ENCODE data around the gene SET.
A peak's percentile ranks its signal among the peaks of the same experiment; 100 is the strongest.
"Not testable (repeated sequence)": the region's sequence is repeated elsewhere in the genome, so short reads cannot be mapped to it uniquely, and the experiment has no call there.

The SET gene

DNA sequence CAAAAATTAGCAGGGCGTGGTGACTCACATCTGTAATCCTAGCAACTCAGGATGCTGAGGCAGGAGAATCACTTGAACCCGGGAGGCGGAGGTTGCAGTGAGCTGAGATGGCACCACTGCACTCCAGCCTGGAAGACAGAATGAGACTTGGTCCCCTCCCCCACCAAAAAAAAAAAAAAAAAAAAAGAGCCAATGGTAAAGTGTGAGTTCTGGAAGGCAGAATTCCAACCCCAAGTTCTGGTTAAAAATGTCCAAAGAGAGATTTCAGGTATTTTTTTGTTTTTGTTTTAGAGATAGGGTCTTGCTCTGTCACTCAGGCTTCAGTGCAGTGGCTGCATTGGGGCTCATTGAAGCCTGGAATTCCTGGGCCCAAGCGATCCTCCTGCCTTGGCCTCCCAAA lies 1.6 kb upstream of the SET start:
- no peak for DNase-seq (ENCODE audit: low spot score)

- no peak for DNase-seq (ENCODE audit: low spot score)
Measured at GRCh38 chr9:128689293-128689774, 312 bp downstream of the SET start.

DNA sequence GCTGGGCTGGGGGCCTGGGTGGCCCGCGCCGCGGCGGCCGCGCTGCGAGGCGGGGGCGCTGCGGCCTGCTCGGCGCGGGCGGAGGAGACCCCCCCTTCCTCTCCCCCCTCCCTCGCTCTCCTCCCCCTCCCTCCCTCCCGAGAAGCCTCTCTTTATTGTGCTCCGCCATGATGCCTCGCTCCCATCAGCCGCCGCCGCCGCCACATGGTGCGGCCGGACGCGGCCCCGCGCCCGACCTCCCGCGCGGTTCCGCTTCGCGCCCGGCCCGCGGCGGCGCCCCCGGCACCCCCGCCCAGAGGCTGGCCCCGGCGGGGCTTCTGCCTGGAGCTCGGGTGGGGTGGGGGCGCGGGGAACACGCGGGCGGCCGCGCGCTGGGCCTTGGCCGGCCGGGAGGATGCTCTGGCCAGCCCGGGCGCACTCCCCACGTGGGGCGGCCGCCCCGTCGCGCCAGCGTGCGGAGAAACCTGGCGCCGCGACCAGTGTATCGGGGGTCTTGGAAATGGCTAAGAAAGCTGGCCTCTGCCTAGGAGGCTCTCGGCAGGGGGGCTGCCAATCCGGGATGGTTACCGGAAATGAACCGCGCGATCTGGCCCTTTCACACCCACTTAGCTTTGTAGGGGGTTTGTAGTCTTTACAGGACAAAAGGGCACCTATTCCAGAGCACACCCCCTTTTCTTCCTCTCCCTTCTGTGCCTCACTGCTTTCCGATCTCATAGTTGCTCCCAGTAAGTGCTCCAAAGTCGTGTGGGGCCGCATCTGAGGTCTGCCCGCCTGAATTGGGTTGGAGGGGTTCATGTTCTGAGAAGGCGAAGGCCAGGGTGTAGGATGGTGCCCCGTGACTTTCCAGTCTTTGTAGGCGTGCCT lies 1.0 kb downstream of the SET start:
- DNase-seq (ENCODE audit: low spot score): peak; percentile 40

- DNase-seq (ENCODE audit: low spot score): no peak
Measured at GRCh38 chr9:128690684-128691034, 1.6 kb downstream of the SET start.

DNA sequence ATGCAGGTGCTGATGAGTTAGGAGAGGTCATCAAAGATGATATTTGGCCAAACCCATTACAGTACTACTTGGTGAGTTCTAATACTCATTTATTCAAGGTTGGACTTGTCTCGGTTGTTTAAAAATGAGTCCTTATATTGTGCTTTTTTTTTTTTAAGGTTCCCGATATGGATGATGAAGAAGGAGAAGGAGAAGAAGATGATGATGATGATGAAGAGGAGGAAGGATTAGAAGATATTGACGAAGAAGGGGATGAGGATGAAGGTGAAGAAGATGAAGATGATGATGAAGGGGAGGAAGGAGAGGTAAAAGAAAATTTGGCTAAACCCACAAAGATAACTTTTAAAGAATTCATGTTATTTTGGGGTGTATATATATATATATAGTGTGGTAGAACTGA lies 4.7 kb downstream of the SET start:
- not testable (repeated sequence) for DNase-seq (ENCODE audit: low spot score)

DNA sequence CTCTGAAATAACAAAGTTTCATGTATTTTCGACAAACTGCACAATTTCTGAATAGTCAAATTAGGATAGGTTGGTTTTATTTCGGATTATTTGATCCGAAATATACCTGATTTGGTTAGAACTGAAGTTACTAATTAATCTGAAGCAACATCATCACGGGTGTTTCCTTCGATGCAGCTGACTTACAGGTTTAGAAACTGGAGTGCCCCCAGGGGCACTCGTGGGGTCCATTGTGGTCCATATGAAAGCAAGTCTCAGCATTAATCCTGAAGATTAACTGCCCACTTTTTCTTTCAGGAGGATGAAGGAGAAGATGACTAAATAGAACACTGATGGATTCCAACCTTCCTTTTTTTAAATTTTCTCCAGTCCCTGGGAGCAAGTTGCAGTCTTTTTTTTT lies 5.3 kb downstream of the SET start:
- no peak for DNase-seq (ENCODE audit: low spot score)

DNA sequence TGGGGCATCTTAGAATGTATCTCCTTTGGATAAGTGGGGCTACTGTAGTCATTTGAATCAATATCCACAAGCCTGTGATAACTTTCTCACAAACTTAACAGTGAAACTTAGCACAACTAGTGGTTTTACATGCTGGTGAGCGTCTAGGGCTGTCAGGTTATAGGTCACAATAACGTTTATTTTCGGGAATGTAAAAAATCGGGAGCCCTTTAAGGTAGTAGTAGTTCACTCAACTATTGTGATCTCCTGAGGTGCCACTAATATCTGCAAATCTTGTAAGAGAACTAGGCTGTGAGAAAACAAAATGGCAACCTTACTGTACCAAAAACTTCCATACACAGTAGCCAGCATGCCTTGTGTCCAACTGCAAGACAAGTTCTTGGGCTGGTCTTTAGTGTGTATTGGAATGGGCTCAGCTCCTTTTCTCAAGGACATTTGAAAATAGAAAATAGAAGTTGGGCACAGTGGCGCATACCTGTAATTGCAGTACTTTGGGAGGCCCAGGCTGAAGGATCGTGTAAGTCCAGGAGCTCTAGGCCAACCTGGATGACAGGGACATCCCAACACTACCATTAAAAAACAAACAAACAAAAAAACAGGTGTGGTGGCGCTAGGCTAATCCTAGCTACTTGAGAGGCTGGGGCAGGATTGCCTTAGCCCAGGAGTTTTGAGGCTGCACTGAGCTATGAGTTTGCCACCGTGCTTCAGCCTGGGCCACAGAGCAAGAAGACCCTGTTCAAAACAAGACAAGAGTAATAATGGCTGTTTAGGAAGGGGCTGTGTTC lies 8.1 kb downstream of the SET start:
- no peak for DNase-seq (ENCODE audit: low spot score)

- DNase-seq (ENCODE audit: low spot score): not testable (repeated sequence)
Measured at GRCh38 chr9:128699096-128699795, 10.2 kb downstream of the SET start.

DNA sequence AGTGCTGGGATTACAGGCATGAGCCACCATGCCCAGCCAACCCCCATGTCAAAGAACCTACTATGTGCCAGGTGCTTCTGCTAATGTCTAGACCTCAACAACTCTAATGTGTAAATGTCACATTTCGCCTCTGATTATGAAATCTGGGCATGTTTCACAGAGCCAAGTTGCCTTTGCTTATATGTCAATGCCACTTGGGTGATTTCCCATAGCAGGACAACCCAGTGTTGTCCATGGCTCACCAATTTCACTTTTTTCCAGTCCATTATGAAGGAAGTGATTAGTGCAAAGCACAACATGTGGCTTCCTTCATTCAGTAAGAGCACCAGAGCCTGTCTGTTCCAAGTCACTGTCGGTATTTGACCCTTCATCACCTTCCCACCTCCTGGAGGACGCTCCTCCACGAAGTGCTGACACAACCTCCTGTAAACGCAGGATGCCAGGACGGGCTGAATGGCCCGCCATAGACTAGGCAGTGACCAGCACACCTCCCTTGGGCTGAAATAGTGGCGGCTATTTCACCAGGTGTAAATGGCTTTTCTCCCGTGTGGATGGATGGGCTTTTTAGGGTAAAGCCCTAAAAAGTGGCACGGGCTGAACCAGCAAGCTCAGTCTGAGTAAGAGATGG lies 12.3 kb downstream of the SET start:
- no peak for DNase-seq (ENCODE audit: low spot score)

DNA sequence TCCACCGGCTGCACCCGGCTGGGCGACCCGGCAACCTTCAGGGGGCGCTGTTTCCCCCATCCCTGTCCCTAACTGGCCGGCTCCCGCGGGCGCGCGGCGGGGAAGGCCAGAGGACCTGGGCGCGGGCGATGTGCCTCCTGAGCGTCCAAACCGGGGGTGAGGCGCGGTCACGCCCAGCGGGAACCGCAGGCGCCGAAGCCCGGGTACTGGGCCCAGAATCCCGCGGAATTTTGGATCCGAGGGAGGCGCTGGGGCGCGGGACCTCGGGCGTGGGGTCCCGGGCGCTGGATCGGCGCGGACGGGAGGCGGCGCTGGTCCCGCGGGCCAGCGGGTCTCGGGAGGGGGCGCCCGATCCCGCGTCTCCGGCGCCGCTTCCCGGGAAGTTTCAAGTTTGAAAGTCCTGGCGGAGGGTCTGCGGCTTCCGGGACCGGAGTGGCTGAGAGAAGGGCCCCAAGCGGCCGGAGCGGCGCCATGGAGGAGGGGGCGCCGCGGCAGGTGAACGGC lies 13.5 kb downstream of the SET start, which contains the start of gene PKN3:
PKN3 (plus strand) TSS at position 59 of the 504 bp plus-strand sequence; CDS start at position 472, 413 bp downstream.
- peak; percentile 56 for DNase-seq (ENCODE audit: low spot score)

- no peak for DNase-seq (ENCODE audit: low spot score)
Measured at GRCh38 chr9:128702949-128703615, 14.1 kb downstream of the SET start.

DNA sequence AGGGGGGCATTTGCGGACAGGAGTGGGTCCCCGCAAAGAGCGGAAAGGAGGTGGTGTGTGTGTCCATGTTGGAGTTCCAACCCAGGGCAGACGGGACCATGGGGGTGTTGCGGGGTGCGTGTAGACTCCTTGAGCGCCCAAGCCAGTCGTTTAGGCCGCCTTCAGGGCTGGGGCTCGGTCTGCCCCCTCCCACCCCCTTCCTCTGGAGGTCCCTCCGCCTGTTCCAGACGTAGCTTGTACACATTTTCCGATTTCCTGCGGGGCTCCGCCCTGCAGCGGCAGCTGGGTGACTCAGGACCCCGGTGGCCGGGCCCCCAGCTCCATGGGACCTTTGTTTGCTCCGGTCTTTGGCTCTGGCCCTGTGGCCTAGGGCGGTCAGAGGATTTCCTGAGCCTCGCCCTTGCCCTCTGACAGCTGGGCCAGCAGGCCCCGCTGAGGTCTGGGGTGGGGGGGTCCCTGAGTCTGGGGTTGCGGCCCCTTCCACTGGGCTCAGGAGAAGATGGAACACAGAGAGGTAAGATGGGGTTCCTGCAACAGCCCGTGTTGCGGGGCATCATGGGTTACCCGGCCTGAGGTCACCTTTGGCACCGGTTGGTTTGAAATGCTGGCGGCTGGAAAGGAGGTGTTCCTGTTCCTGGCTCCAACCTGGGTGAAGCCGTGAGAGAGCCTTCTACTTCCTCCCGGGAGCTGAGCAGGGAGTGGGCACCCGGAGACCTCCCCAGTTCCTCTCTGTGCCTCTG lies 14.8 kb downstream of the SET start:
- DNase-seq (ENCODE audit: low spot score): no peak

DNA sequence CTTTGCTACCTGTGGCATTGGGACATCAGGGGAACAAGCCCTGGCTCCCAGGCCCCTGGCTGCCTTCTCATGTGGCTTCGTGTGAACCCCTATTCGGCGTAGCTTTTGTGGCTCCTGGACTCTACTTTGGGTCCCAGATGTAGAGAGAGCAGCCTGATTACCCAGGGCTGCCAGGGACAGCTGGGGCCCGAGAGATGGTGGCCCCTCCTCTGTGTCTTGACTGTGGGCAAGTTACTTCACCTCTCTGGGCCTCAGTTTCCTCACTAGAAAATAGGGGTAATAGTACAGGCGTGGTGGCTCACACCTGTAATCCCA lies 15.3 kb downstream of the SET start:
- DNase-seq (ENCODE audit: low spot score): no peak

- DNase-seq (ENCODE audit: low spot score): no peak
Measured at GRCh38 chr9:128705051-128705965, 16.3 kb downstream of the SET start.

DNA sequence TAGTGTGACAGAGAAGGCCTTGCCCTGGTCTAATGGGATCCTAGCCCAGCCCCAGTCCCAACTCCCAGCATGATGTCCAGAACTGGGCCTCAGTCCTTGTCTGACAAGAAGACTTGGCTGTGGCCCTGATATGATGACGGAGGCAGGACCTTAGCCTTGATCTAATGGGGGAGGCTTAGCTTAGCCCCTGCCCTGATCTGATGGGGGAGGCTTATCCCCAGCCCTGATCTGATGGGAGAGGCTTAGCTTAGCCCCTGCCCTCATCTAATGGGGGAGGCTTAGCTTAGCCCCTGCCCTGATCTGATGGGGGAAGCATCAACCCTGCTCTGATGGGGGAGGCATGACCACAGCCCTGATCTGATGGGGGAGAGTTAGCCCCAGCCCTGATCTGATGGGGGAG lies 17.0 kb downstream of the SET start:
- DNase-seq (ENCODE audit: low spot score): no peak

DNA sequence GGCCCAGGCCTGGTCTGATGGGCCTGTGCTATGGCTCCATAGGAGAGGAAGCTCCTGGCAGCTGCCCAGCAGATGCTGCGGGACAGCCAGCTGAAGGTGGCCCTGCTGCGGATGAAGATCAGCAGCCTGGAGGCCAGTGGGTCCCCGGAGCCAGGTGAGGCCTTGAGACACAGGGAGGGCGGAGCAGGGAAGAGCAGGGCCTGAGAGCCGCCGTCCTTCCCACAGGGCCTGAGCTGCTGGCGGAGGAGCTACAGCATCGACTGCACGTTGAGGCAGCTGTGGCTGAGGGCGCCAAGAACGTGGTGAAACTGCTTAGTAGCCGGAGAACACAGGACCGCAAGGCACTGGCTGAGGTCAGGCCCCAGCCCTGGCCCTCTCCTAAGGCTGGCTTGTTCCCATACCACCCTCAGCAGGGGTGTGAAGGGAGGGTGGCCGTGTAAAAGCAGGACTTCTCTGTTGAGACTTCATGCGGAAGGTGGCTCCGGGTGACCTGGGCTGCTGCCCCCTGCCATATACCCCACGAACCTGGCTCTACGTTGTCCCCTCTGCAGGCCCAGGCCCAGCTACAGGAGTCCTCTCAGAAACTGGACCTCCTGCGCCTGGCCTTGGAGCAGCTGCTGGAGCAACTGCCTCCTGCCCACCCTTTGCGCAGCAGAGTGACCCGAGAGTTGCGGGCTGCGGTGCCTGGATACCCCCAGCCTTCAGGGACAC lies 17.8 kb downstream of the SET start:
- no peak for DNase-seq (ENCODE audit: low spot score)

DNA sequence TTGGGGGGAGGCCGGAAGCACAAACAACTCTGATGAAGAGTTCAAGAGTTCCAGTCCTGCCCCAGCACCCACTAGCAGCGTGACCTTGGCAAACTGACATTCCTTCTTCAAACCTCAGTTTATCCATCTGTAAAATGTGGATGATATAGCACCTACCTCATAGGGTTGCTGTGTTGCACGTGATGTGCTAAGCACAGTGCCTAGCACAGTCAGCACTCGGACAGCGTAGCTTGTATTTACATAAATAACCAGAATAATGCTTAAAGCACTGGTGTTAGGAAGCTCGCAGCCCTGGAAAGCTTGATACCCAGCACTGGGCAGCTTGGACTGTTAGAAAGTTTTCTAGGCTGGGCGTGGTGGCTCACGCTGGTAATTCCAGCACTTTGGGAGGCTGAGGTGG lies 18.4 kb downstream of the SET start:
- DNase-seq (ENCODE audit: low spot score): no peak

DNA sequence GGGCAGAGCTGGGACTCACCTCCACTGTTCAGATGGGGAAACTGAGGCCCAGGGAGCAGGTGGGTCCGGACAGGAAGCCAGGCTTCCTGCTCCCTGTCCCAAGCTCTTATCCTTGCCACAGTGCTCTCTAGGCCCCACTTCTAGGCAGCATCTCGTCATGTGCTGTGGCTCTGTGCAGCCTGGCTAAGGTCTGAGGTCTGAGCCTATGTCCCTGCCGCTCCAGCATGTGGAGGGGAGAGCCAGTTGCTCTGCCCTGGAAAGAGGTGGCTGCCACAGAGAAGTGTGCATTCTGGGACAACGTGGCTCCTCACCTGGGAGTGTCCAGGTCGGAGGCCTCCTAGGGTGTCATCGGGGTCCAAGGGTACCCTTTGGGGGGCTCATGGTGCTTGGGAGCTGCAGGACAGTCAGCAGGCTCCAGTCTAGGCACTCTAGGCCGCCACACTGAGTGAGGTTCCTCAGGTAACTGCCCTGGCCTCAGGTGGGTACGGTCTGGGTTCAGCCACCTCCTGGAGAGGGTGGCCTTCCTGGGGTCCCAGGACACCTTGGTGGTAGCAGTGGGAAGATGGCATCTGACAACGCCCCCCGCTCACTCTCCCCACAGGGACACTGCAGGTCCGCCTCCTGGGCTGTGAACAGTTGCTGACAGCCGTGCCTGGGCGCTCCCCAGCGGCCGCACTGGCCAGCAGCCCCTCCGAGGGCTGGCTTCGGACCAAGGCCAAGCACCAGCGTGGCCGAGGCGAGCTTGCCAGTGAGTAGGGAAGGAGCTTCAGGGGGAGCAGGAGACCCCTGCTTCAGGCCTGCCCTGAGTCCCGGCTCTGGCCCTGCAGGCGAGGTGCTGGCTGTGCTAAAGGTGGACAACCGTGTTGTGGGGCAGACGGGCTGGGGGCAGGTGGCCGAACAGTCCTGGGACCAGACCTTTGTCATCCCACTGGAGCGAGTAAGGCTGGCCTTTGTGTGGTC lies 23.7 kb downstream of the SET start:
- DNase-seq (ENCODE audit: low spot score): no peak
